HFFc6 (cell line): ENCODE data around the gene MAEL. TPM values are rescaled to one million over a fixed set of nuclear protein-coding genes. Genes with fewer than 3 reads are reported as not detected.

ENCODE experiments used
- DNase-seq: peaks from one replicate; pipeline ENCODE4 v3.0.0-alpha.2; 2018
- H3K27ac Mint-ChIP-seq: 2 replicates; pipeline ENCODE4 v1.8.0; 2020; ENCODE audit warnings: mild to moderate bottlenecking, mixed read lengths
- H3K27me3 Mint-ChIP-seq: 2 replicates; pipeline ENCODE4 v1.8.0; 2021; ENCODE audit warnings: mild to moderate bottlenecking, moderate library complexity, mixed read lengths; ENCODE audit not compliant: insufficient read depth
- H3K36me3 Mint-ChIP-seq: 2 replicates; pipeline ENCODE4 v1.8.0; 2021; ENCODE audit warnings: low read depth, mixed read lengths
- H3K4me1 Mint-ChIP-seq: 2 replicates; pipeline ENCODE4 v1.8.0; 2020; ENCODE audit warnings: low read depth, mixed read lengths
- H3K4me3 Mint-ChIP-seq: 2 replicates; pipeline ENCODE4 v1.8.0; 2020; ENCODE audit warnings: mild to moderate bottlenecking, moderate library complexity, mixed read lengths
- H3K9me3 Mint-ChIP-seq: 2 replicates; pipeline ENCODE4 v1.8.0; 2020; ENCODE audit warnings: mild to moderate bottlenecking, mixed read lengths
- CTCF ChIP-seq: fragments of 200-600 bp; sonication (generic); IDR thresholded peaks from 2 replicates; pipeline ENCODE4 v1.5.0; 2021; ENCODE audit warnings: antibody characterized with exemption, mild to moderate bottlenecking
- total RNA-seq, 6 experiments: library from RNA; stranded (reverse); fragmentation: NEBNext Ultra II Directional; extraction: Animal tissue kit (Norgen Biotek cat#: 25700); gene quantifications; 2 replicates in 1 of 6; 3 replicates in 5 of 6; pipeline ENCODE4 v1.2.3, GENCODE V29; 2021

Gene MAEL
- total RNA-seq, 6 experiments from 2014 or later, result not detected

DNA sequence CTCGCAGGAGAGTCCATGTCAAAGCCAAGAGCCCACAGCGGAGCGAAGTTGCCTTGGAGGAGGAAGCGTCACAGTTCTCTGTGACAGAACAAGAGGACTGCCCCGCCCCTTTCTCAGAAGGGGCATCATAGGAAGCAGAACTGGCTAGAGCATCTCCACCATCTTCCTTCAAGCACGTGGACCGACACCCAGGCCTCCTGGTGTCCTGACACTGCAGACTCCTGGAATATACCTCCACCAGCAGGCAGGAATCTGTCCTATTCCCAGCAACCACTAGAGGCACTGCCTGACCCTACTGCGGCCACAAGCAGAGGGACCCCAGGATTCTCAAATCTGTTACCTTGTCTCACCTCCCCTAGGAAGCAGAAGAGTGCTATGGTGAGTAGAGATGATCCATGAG, 63.3 kb downstream of the MAEL start:
- H3K27me3 Mint-ChIP-seq, result peaks cover 15% of the 10 kb centered on the region
- no peak overlapping the region for H3K27ac Mint-ChIP-seq
- DNase-seq, result peak; percentile 13
- H3K36me3 Mint-ChIP-seq, result no peaks in the 10 kb centered on the region
- H3K9me3 Mint-ChIP-seq, result no peaks in the 10 kb centered on the region
- H3K4me3 Mint-ChIP-seq, result no peak overlapping the region
- TF ChIP-seq CTCF, result peak; percentile 70
- no peaks in the 10 kb centered on the region for H3K4me1 Mint-ChIP-seq

DNA sequence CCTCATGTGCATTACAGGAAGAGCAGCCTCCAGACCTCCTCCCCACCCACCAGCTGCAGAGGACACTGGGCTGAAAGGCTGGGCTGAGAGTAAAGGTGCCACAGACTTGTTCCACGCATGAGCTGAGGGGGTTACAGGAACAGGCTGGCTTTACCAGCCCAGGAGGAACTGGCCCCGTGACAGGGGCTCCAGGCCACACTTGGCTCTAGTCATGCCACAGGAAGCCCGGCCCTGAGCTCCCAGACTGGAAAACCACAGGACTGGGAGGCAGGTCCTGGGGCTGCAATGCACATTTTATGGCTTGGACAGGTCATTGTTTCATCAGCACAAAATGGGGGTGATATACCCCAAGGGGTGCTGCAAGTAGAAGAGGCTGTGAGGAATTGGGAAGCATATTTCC, 65.5 kb downstream of the MAEL start:
- Mint-ChIP-seq H3K4me1 (peaks cover 11% of the 10 kb centered on the region), H3K9me3 (no peaks in the 10 kb centered on the region), H3K36me3 (no peaks in the 10 kb centered on the region), H3K4me3 (no peak overlapping the region), H3K27me3 (peaks cover 15% of the 10 kb centered on the region), H3K27ac (no peak overlapping the region)
- no peak for DNase-seq
- TF ChIP-seq CTCF, result no peak

DNA sequence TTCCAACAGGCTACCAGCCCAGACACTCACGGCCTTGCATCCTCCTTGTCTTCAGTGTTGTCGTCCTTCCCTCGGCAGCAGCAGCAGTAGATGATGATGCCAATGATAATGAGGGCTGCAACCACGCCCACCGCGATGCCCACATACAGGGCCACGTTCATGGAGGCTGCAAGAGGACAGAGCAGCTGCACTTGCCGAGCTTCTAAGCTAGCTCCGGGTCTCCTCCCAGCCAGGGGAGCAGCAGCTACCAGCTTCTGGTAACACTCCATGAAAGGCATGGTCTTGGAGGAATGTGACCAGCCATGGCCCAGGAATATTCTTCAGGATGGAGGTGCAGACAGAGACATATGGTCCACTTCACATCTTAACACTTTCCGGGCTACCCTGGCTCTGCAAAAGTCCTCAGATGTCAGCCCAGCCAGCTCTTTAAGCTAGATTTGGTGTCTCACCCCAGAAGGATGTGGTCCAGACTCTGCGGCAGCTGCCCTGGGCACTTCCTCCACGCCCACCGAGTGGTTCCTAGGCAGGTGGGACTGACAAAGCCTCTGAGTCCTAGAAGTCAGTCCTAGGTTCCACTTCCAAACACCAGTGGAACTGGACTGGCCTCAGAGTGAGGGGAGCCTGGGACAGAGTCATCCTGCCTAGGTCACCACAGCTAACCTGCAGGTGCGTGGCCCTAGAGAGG, 66.0 kb downstream of the MAEL start:
- no peaks in the 10 kb centered on the region for H3K36me3 Mint-ChIP-seq
- H3K27me3 Mint-ChIP-seq, result peaks cover 17% of the 10 kb centered on the region
- H3K9me3 Mint-ChIP-seq, result no peaks in the 10 kb centered on the region
- no peak for DNase-seq
- TF ChIP-seq CTCF, result no peak
- no peak overlapping the region for H3K27ac Mint-ChIP-seq
- no peak overlapping the region for H3K4me3 Mint-ChIP-seq
- H3K4me1 Mint-ChIP-seq, result peaks cover 13% of the 10 kb centered on the region

GRCh38 chr1:167056529-167057231, 67.6 kb downstream of the MAEL start:
- Mint-ChIP-seq H3K4me3 (no peak overlapping the region), H3K27ac (no peak overlapping the region), H3K4me1 (peaks cover 13% of the 10 kb centered on the region), H3K27me3 (peaks cover 21% of the 10 kb centered on the region), H3K9me3 (no peaks in the 10 kb centered on the region), H3K36me3 (no peaks in the 10 kb centered on the region)
- DNase-seq, result no peak
- TF ChIP-seq CTCF, result no peak

- Mint-ChIP-seq H3K36me3 (no peaks in the 10 kb centered on the region), H3K27ac (no peak overlapping the region), H3K4me3 (no peak overlapping the region), H3K4me1 (peaks cover 13% of the 10 kb centered on the region), H3K27me3 (peaks cover 18% of the 10 kb centered on the region), H3K9me3 (no peaks in the 10 kb centered on the region)
- peak; percentile 65 for TF ChIP-seq CTCF
- DNase-seq, result peak; percentile 19
Measured at GRCh38 chr1:167057241-167057688, 68.2 kb downstream of the MAEL start.
